HG03432 (cell line): Measurements from ENCODE around the gene PHLPP1.
A peak's percentile ranks its signal among the peaks of the same experiment; 100 is the strongest.

Experiments used
- ATAC-seq: cut with Tn5 transposase; IDR thresholded peaks from one replicate; pipeline ENCODE4 v1.9.1; 2021; ENCODE audit warnings: mild to moderate bottlenecking, moderate library complexity; ENCODE audit not compliant: unreplicated experiment

Gene PHLPP1

GRCh38 chr18:62771494-62772270, 56.3 kb downstream of the PHLPP1 start:
- ATAC-seq: peak; percentile 64

GRCh38 chr18:62772860-62773584, 57.7 kb downstream of the PHLPP1 start:
- ATAC-seq: no peak

GRCh38 chr18:62773691-62774090, 58.4 kb downstream of the PHLPP1 start:
- no peak for ATAC-seq

- no peak for ATAC-seq
These were observed 60.8 kb downstream of the PHLPP1 start for GRCh38 chr18:62776024-62776570.

- no peak for ATAC-seq
These were observed 62.5 kb downstream of the PHLPP1 start for GRCh38 chr18:62777814-62778213.

GRCh38 chr18:62778976-62779869, 63.9 kb downstream of the PHLPP1 start:
- ATAC-seq: no peak

- ATAC-seq: no peak
These were observed 65.9 kb downstream of the PHLPP1 start for GRCh38 chr18:62781262-62781661.

- ATAC-seq: no peak
These were observed 66.6 kb downstream of the PHLPP1 start for GRCh38 chr18:62781893-62782292.

- peak; percentile 69 for ATAC-seq
These were observed 69.1 kb downstream of the PHLPP1 start for GRCh38 chr18:62784338-62784965.

- peak; percentile 17 for ATAC-seq
These were observed 69.6 kb downstream of the PHLPP1 start for GRCh38 chr18:62784966-62785413.

GRCh38 chr18:62786689-62787088, 71.3 kb downstream of the PHLPP1 start:
- no peak for ATAC-seq

- no peak for ATAC-seq
These were observed 72.8 kb downstream of the PHLPP1 start for GRCh38 chr18:62788111-62788510.

- no peak for ATAC-seq
These were observed 73.5 kb downstream of the PHLPP1 start for GRCh38 chr18:62788876-62789275.

GRCh38 chr18:62790871-62791772, 75.8 kb downstream of the PHLPP1 start:
- ATAC-seq: no peak

- no peak for ATAC-seq
These were observed 76.7 kb downstream of the PHLPP1 start for GRCh38 chr18:62792016-62792415.

GRCh38 chr18:62795813-62796212, 80.5 kb downstream of the PHLPP1 start:
- ATAC-seq: no peak

- no peak for ATAC-seq
These were observed 80.9 kb downstream of the PHLPP1 start for GRCh38 chr18:62796216-62796621.

- no peak for ATAC-seq
These were observed 82.0 kb downstream of the PHLPP1 start for GRCh38 chr18:62797329-62797728.

- no peak for ATAC-seq
These were observed 84.6 kb downstream of the PHLPP1 start for GRCh38 chr18:62799977-62800376.
